GM12878 (cell line): ENCODE measurements around the gene MDM4. TPM values are rescaled to one million over a fixed set of nuclear protein-coding genes. Genes with fewer than 3 reads are reported as not detected.
A peak's percentile ranks its signal among the peaks of the same experiment; 100 is the strongest.

Experiments used
- ATAC-seq: fragments of 200-7000 bp; cut with Tn5 transposase; 3 replicates; pipeline ENCODE4 v1.9.1; 2020; ENCODE audit warnings: mild to moderate bottlenecking, moderate library complexity
- BruUV-seq: library from RNA; stranded (reverse); fragments of 400-500 nt; replicated peaks from 2 replicates; lab custom pipeline; 2021; lab: Mats Ljungman, UMichigan
- CTCF ChIA-PET: fragments of 300-600 bp; sonication (Branson Sonifier 250); formaldehyde crosslinking; extraction: SDS; loops from one replicate; lab custom pipeline; 2021; ENCODE audit warnings: inconsistent platforms; lab: Yijun Ruan, JAX
- POLR2A ChIA-PET: fragments of 350-600 bp; formaldehyde crosslinking; extraction: SDS; loops from one replicate; lab custom pipeline; 2021; ENCODE audit warnings: inconsistent platforms; lab: Charles Lee
- RAD21 ChIA-PET: fragments of 300-600 bp; sonication (Branson Sonifier 250); formaldehyde crosslinking; loops from one replicate; lab custom pipeline; 2023; ENCODE audit warnings: antibody characterized with exemption; ENCODE audit not compliant: unreplicated experiment; lab: Charles Lee
- SMC1A ChIA-PET: fragments of 300-600 bp; sonication (Branson Sonifier 250); formaldehyde crosslinking; loops from one replicate; lab custom pipeline; 2023; ENCODE audit not compliant: unreplicated experiment, uncharacterized antibody; lab: Charles Lee
- DNase-seq: peaks from one replicate; pipeline ENCODE4 v3.0.0-alpha.2; 2011; ENCODE audit warnings: low read depth, low spot score
- FAIRE-seq: peaks from 3 replicates; lab custom pipeline; 2011; peaks lifted over from hg19 to GRCh38; lab: Jason Lieb, UNC
- H2AFZ ChIP-seq: 2 replicates; pipeline ENCODE4 v1.6.0; 2011; ENCODE audit warnings: low read depth, low read length, control low read depth; ENCODE audit not compliant: control insufficient read depth
- H3K27ac ChIP-seq: 2 replicates; pipeline ENCODE4 v1.5.1; 2011; ENCODE audit warnings: control low read depth; ENCODE audit not compliant: control insufficient read depth, insufficient read depth
- H3K27me3 ChIP-seq, 2 experiments: replicated peaks in 1 of 2; 2 replicates each; pipeline versions ENCODE4 v1.6.0 to v1.6.1; 2011; ENCODE audit warnings: low read length in 1 of 2; ENCODE audit not compliant: control insufficient read depth in 2 of 2, insufficient read depth in 2 of 2
- H3K36me3 ChIP-seq, 2 experiments: 2 replicates each; pipeline ENCODE4 v1.5.1; 2011; ENCODE audit warnings: low read length in 1 of 2; ENCODE audit not compliant: control insufficient read depth in 2 of 2, insufficient read depth in 2 of 2
- H3K4me1 ChIP-seq: 2 replicates; pipeline ENCODE4 v1.6.1; 2011; ENCODE audit warnings: mild to moderate bottlenecking, low read length, moderate library complexity, mixed read lengths; ENCODE audit not compliant: control insufficient read depth, insufficient read depth
- H3K4me2 ChIP-seq: 2 replicates; pipeline ENCODE4 v1.6.0; 2011; ENCODE audit warnings: control low read depth; ENCODE audit not compliant: control insufficient read depth, insufficient read depth
- H3K4me3 ChIP-seq: fragments of 200-600 bp; sonication (generic); 2 replicates; pipeline ENCODE4 v1.5.1; 2016
- H3K79me2 ChIP-seq: 2 replicates; pipeline ENCODE4 v1.6.0; 2011; ENCODE audit warnings: low read length; ENCODE audit not compliant: control insufficient read depth, insufficient read depth
- H3K9ac ChIP-seq: 2 replicates; pipeline ENCODE4 v1.8.0; 2011; ENCODE audit warnings: low read length, control low read depth, mixed read lengths; ENCODE audit not compliant: control insufficient read depth, insufficient read depth
- H3K9me3 ChIP-seq: replicated peaks from 3 replicates; pipeline ENCODE4 v1.5.1; 2011; ENCODE audit warnings: mild to moderate bottlenecking, low read length; ENCODE audit not compliant: control insufficient read depth, insufficient read depth
- H4K20me1 ChIP-seq: 2 replicates; pipeline ENCODE4 v1.6.0; 2011; ENCODE audit not compliant: control insufficient read depth, insufficient read depth
- ATF7 ChIP-seq: fragments of 450-650 bp; IDR thresholded peaks from 2 replicates; pipeline ENCODE4 v1.6.1; 2016; ENCODE audit warnings: low read depth, mild to moderate bottlenecking
- BACH1 ChIP-seq: fragments of 450-650 bp; IDR thresholded peaks from 2 replicates; pipeline ENCODE4 v1.6.1; 2017; ENCODE audit warnings: mild to moderate bottlenecking, borderline replicate concordance
- CREB1 ChIP-seq: IDR thresholded peaks from 2 replicates; pipeline ENCODE4 v1.6.1; 2012; ENCODE audit warnings: low read depth, mild to moderate bottlenecking, inconsistent platforms
- LARP7 ChIP-seq: fragments of 450-650 bp; IDR thresholded peaks from 2 replicates; pipeline ENCODE4 v1.6.1; 2017; ENCODE audit warnings: mild to moderate bottlenecking
- NBN ChIP-seq: fragments of 450-650 bp; IDR thresholded peaks from 2 replicates; pipeline ENCODE4 v1.6.1; 2016
- PAX8 ChIP-seq: fragments of 450-650 bp; IDR thresholded peaks from 2 replicates; pipeline ENCODE4 v1.6.1; 2017; ENCODE audit warnings: mild to moderate bottlenecking, moderate library complexity
- RB1 ChIP-seq: fragments of 450-650 bp; formaldehyde crosslinking; IDR thresholded peaks from 2 replicates; pipeline ENCODE4 v1.6.1; 2017; ENCODE audit warnings: mild to moderate bottlenecking, borderline replicate concordance
- RELB ChIP-seq: fragments of 450-650 bp; IDR thresholded peaks from 2 replicates; pipeline ENCODE4 v1.6.1; 2017; ENCODE audit warnings: low read depth, mild to moderate bottlenecking, moderate library complexity
- RUNX3 ChIP-seq: IDR thresholded peaks from 2 replicates; pipeline ENCODE4 v1.6.1; 2012; ENCODE audit warnings: low read length, inconsistent platforms
- SMC3 ChIP-seq: IDR thresholded peaks from 2 replicates; pipeline ENCODE4 v1.6.1; 2011; ENCODE audit warnings: low read length, improper control_type of control experiment, borderline replicate concordance
- ZBED1 ChIP-seq: IDR thresholded peaks from 2 replicates; pipeline ENCODE4 v1.6.1; 2016; ENCODE audit warnings: borderline replicate concordance
- ZBTB4 ChIP-seq: fragments of 450-650 bp; formaldehyde crosslinking; IDR thresholded peaks from 2 replicates; pipeline ENCODE4 v1.4.0; 2022; ENCODE audit warnings: mild to moderate bottlenecking, moderate library complexity
- ZNF687 ChIP-seq: fragments of 450-650 bp; IDR thresholded peaks from 2 replicates; pipeline ENCODE4 v1.6.1; 2017; ENCODE audit warnings: mild to moderate bottlenecking, moderate library complexity
- WGBS: methylation state at CpG from one replicate; pipeline ENCODE4 v1.1.6; 2016; ENCODE audit warnings: low lambda C conversion rate; ENCODE audit not compliant: insufficient replicate concordance, insufficient coverage; ENCODE audit errors: missing lambda C conversion rate; 5-methylcytosine and 5-hydroxymethylcytosine counted together
- in situ Hi-C: fragments of 300-500 bp; cut with MboI; formaldehyde crosslinking; loops from 9 replicates; pipeline ENCODE4 v1.14.3; 2018; ENCODE audit warnings: mixed read lengths
- intact Hi-C: fragments of 100-400 bp; cut with micrococcal nuclease; formaldehyde crosslinking; loops from one replicate; pipeline ENCODE4 v1.14.2; 2022; ENCODE audit not compliant: unreplicated experiment
- polyA plus RNA-seq, 11 experiments: library from polyadenylated mRNA; depleted of rRNA in 4 of 11; unstranded in 6 of 11; stranded (reverse) in 5 of 11; fragments of >200 nt; fragmentation: Nextera tagmentation in 4 of 11; fragmentation: Illumina TruSeq in 1 of 11; extraction: Ambion mirVana in 4 of 11; extraction: Trizol in 1 of 11; gene quantifications; 1 replicate in 1 of 11; 2 replicates in 10 of 11; pipeline versions ENCODE4 v1.2.1 to v1.2.3, GENCODE V29; 2011 to 2016; ENCODE audit warnings: inconsistent platforms in 2 of 11, missing spikeins in 2 of 11, low read depth in 1 of 11
- total RNA-seq, 4 experiments: library from RNA; depleted of rRNA in 3 of 4; stranded (reverse); fragments of >200 nt in 3 of 4; fragmentation: Illumina TruSeq in 1 of 4; extraction: Trizol in 1 of 4; gene quantifications; 2 replicates each; pipeline versions ENCODE4 v1.2.1 to v1.2.3, GENCODE V29; 2013 to 2021

MDM4 gene
- total and polyA plus RNA-seq, 10 of the 15 experiments (the other 5 are each of a cell fraction or from before 2014, with no cell fraction given) = 2.5 to 74.4 (median 22.7) TPM

GRCh38 chr1:204476563-204476962 lies 39.6 kb upstream of the MDM4 start (continued):
- TF ChIP-seq RUNX3 = 0 out of 2 replicates have a peak, but pooled peaks have one; percentile 6
- TF ChIP-seq SMC3 = no peak
- no peak for TF ChIP-seq PAX8

- Histone ChIP-seq H3K27ac (no peak overlapping the region), H4K20me1 (0 out of 2 replicates have a peak, but pooled peaks cover 2% of the 10 kb centered on the region), H2AFZ (no peak overlapping the region), H3K9ac (no peak overlapping the region), H3K4me3 (no peak overlapping the region), H3K4me1 (peaks cover 37% of the 10 kb centered on the region), H3K4me2 (no peak overlapping the region), H3K9me3 (no peaks in the 10 kb centered on the region), H3K27me3 (no peaks in the 10 kb centered on the region), H3K36me3 (peaks cover 0 to 4% of the 10 kb centered on the region in 2 experiments; a peak in 1 of 4 replicates), H3K79me2 (peaks cover 16% of the 10 kb centered on the region)
- POLR2A ChIA-PET = interaction anchor here (1.1 to 5.8 kb wide), 4 partner anchors 11 to 31 kb away, joined by 3 to 81 read pairs (median 30); partner anchors contain the start of gene PIK3C2B
- in situ Hi-C loops (no loop called here), intact Hi-C loops (no loop called here)
- SMC1A ChIA-PET = interaction anchor here (1.6 to 18.3 kb wide), 5 partner anchors 11 to 27 kb away, joined by 3 to 408 read pairs (median 23); partner anchors contain the start of gene PIK3C2B
- BruUV-seq = no TSS peak
- ATAC-seq (no peak), DNase-seq (no peak), FAIRE-seq (no peak)
- CTCF ChIA-PET = interaction anchor here (0.7 to 39.0 kb wide), 6 partner anchors 7 to 330 kb away, joined by 3 to 2021 read pairs (median 10); partner anchors contain the start of gene PIK3C2B
- 61% methylated on average over 5 of the region's 5 CpGs for WGBS
- RAD21 ChIA-PET = interaction anchor here (5.9 to 12.9 kb wide), 3 partner anchors 11 to 28 kb away, joined by 38 to 267 read pairs (median 101); partner anchors contain the start of gene PIK3C2B
- TF ChIP-seq CREB1 (no peak), NBN (no peak), LARP7 (no peak), ZBTB4 (no peak), ZBED1 (no peak), RB1 (no peak), BACH1 (no peak), ZNF687 (no peak), RELB (no peak), ATF7 (no peak)
Observed at GRCh38 chr1:204477036-204477740, 39.0 kb upstream of the MDM4 start.
